ENCODE data around the gene TRIB2.

Gene TRIB2

GRCh38 chr2:12721566-12722446 lies 5.1 kb downstream of the TRIB2 start:
- no peak for DNase-seq

DNA sequence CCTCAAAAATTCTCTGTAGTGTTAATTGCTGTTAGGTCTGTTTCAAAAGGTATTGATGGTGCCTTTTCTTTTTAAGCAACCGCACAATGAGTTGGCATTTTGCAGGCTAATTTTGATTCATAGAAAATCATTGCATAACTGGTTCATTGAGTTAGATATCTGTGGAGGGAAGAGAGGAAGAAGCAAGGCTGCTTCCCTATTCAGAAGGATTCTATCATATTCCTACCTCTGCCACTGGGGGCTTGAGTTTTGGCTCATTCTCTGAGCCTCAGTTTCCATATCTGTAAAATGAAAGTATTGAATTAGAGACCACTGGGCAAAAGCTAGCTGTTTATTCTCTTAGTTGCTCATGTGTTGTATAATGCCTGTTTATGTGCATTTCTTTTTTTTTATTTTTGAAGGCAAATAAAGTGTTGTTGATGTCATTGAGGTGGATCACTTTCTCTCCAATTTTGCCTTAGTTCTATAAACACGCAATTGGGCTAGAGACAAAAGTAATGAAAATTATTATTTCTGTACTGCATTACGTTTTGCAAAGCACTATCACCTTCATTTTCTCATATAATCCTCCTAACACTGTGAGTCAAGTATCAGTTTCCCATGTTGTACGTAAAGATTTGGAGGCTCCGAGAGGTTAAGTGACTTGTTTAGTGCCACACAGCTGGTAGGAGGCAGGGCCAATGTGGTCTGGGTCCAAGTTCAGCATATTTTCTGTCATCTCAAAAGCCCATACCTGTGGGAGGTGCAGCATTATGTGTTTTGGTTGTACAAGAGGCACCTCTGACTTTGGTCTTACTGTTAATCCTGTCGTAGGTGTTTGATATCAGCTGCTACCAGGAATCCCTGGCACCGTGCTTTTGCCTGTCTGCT lies 5.9 kb downstream of the TRIB2 start:
- DNase-seq, result no peak

- no peak for DNase-seq
These were observed 7.2 kb downstream of the TRIB2 start for GRCh38 chr2:12723736-12724463.

- DNase-seq, result no peak
These were observed 8.8 kb downstream of the TRIB2 start for GRCh38 chr2:12725233-12726187.

- DNase-seq, result no peak
These were observed 9.5 kb downstream of the TRIB2 start for GRCh38 chr2:12726271-12726670.

GRCh38 chr2:12727065-12727464 lies 10.3 kb downstream of the TRIB2 start:
- DNase-seq, result no peak

- DNase-seq, result no peak
These were observed 10.9 kb downstream of the TRIB2 start for GRCh38 chr2:12727641-12728040.

GRCh38 chr2:12728221-12728777 lies 11.6 kb downstream of the TRIB2 start:
- DNase-seq, result peak; percentile 48

DNA sequence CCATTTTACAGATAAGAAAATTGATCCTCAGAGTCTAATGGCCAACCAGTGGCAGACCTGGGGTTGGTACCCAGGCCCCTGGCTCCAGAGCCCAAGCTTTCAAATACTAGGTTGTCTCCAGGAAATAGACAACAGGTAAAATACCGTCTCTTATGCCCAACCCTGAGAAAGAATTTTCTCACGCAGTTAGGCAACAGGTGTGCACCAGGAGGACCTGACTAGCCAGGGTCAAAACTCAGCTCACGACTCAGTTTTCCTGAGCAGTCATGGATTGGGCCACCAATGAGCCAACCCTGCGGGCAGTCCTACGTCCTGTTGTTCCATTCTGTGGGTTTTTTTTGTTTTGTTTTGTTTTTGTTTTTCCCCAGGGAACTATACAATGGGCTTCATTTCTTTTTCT lies 13.5 kb downstream of the TRIB2 start:
- no peak for DNase-seq

DNA sequence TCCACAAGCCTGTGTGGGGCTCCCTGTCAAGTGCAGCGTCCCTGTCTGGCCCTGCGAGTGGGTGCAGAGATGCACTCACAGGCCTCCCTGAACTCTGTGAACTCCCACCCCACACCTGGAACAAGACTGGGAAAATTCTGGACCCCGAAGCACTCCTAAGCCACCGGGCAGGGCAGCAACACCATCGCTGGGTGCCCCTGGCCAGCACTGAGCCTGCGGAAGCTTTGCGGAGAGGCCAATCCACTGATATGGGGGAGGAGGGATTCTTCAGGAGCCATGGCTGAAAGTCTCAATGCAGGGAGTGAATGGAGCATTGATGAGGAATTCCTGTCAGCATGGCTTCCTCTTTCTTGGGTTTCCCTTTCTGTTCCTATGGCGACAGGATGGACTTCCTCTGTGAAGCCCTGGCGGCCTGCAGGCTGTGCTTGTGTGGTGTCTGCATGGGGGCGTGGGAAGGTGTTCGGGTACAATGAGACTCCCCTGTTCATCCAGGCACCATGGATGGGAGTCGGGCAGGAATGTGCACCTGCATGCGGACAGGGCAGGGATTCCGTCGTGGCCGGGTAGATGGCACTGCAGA lies 15.1 kb downstream of the TRIB2 start:
- DNase-seq, result no peak

DNA sequence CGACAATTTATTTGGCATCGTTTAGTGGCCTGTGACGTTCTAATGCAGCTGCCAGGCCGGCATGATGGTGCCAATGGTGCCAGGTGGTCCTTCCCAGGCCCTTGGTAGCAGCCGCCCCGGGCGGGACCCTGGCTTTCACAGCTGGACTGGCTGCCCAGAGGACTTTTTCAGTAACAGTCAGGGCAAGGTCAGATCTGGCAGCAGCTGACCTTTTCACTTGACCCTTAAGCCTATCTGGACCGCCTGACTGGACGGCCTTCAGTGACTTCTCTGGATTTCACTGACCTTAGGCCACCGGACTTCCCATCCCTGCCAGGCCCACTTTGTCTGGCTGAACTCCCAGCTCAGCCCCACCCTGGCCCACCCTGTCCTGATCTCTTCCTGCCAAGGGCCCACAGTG lies 15.9 kb downstream of the TRIB2 start:
- no peak for DNase-seq

DNA sequence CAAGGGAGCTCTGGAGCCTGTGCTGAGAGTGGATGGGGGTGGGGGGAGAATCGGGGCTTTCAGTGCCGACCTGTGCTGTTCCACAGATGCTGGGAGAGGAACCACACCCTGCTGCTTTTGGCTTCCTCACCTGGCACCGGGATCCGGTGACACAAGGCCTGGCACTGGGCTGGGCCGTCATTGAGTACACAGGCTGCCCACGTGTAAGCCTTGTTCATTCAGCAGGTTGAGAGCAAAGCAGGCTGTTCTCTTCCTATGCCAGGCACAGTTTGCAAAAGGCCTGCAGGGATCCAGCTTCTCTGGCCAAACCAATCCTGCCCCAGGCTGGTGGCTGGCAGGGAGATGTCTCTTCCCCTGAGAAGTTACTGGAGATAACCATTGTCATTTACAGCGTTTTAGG lies 17.1 kb downstream of the TRIB2 start:
- DNase-seq, result no peak

DNA sequence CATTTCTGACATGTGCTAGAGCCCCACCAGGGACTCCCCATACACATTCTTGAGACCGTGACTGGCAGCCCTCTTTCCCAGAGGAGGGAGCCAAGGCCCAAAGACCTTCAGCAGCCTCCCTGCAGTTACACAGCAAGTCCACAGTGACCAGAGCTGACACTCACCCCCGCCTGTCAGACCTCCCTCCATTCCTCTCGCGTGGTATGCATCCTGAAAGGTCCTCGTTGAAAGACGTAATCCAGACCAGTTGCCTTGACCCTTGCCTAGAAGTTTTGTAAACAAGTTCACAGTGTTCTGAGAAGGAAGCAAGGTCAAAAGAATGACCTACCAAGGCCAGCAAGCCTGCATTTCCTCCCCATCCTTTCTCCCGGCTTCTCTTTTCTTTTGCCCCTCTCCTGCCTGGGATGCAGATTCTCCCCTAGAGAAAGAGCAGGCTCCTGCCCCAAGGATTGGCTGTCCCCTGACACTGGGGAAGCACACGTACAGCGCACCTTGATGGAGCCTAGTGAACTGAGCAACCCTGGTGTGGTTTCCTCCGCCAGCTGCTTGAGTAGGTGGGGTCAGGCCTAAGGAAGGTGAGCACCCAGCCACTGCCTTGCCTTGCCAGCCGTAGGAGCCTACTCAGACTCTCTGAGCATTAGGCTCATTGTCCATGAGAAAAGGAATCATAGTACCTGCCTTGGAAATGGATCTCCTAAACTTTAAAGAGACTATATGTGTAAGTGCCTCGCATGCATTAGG lies 18.3 kb downstream of the TRIB2 start:
- no peak for DNase-seq

GRCh38 chr2:12737297-12737696 lies 20.6 kb downstream of the TRIB2 start:
- DNase-seq, result no peak

DNA sequence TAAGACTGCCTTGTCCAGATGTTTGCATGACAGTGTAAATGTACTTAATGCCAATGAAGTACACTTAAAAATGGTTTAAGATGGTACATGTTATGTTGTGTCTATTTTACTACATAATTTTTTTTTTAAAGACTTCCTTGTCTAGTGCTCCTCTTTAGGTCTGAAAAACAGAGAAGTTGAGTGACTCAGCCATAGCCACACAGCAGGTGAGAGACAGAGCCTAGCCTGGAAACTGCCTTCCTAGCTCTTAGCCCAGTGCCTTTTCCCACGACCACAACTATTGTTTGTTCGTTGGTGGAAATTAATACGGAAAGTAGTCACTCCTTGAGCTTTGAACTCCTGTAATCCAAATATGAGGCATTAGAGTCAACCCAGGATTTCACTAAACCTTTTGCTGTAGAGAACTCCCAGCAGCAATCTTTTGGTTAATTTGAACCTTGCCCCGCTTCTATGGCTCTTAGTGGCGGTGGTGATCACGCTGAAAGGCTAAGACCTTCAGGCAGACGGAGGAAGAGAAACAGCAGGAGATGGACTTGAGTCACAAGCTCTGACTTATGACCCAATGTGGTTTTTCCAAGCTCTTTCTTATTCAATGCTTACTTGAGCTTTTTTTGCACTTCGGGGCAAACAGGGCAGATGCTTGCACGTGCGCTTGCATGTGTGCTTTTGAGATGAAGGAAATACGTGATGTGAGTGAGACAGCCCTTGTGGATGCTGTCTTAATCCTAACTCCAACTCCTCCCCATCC lies 21.2 kb downstream of the TRIB2 start:
- DNase-seq, result no peak

GRCh38 chr2:12739721-12740254 lies 23.1 kb downstream of the TRIB2 start:
- no peak for DNase-seq

- DNase-seq, result no peak
These were observed 24.6 kb downstream of the TRIB2 start for GRCh38 chr2:12741380-12741779.

DNA sequence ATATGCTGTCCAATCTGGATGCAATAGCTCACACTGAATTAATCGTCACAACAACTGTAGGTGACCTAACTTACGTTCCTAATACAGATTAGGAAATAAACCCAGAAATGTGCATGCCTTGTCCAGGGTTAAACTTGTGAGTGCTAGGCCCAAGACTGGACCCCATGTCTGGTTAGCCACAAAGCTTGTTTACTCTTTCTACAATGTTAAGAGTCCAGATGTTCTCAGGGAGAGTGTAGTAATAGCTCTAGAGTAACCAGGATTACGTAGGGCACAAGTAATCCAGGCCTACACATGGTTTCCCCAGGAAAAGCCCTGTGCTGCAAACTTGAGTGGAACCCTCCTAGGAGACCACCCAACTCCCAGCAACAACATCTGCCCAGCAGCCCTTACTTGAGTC lies 26.2 kb downstream of the TRIB2 start:
- DNase-seq, result no peak

DNA sequence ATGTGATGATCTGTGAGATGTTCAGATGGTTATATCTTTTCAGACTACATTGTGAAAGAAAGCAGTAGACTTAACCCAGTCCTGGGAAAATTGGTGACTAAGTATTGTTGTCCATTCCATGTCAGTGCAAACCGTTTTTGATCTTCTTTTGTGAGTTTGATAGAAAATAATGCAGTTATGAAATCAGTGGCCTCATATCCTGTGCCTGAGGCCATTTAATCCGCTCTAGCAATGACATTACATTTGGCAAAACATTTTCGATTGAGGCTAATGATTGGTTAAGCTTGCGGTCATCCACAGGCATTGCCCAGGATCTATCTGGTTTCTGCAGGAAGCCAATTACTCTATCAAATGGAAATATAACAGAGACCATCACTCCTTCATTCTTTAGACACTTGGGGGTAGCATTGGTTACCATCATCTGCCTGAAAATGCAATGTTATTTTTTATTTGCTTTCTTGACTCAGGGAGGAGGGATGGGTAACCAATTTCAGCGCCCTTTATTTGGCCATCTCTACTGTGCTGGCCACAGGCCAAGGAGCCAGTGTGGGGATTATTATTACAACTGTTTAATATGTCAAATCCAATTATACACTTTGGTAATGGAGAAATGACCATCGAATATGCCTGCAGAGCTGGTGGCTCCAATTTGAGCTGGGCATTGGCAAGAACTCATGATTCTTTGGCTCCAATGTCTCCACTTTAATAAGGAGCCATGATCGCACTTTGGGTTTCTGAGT lies 33.6 kb downstream of the TRIB2 start:
- no peak for DNase-seq

All from activated effector memory CD4-positive, alpha-beta T cell treated with Interleukin-2 at 50 U/mL for 16 hours (primary cell).